Keratinocyte (primary cell): ENCODE measurements around the gene ZNF66. TPM values are rescaled to one million over a fixed set of nuclear protein-coding genes. Genes with fewer than 3 reads are reported as not detected.
"Not testable (repeated sequence)": the region's sequence is repeated elsewhere in the genome, so short reads cannot be mapped to it uniquely, and the experiment has no call there.

Source experiments
- DNase-seq: peaks from one replicate; pipeline ENCODE4 v3.0.0-alpha.2; 2011; ENCODE audit warnings: low read depth, missing footprints, low spot score
- FAIRE-seq: peaks from 2 replicates; lab custom pipeline; 2011; peaks lifted over from hg19 to GRCh38; lab: Jason Lieb, UNC
- H2AFZ ChIP-seq: 2 replicates; pipeline ENCODE4 v1.6.0; 2012; ENCODE audit warnings: low read length, control low read depth, inconsistent platforms; ENCODE audit not compliant: control insufficient read depth
- H3K27ac ChIP-seq: 2 replicates; pipeline ENCODE4 v1.5.1; 2011; ENCODE audit warnings: low read length; ENCODE audit not compliant: control insufficient read depth, insufficient read depth
- H3K27me3 ChIP-seq: 3 replicates; pipeline ENCODE4 v1.6.0; 2011; ENCODE audit warnings: low read length; ENCODE audit not compliant: control insufficient read depth, insufficient read depth; ENCODE audit errors: extremely low read depth
- H3K36me3 ChIP-seq, 2 experiments: 2 replicates in 1 of 2; 3 replicates in 1 of 2; pipeline ENCODE4 v1.5.1; 2011; ENCODE audit warnings: low read length in 2 of 2, mild to moderate bottlenecking in 1 of 2; ENCODE audit not compliant: control insufficient read depth in 2 of 2, insufficient read depth in 2 of 2; ENCODE audit errors: extremely low read depth in 1 of 2
- H3K4me1 ChIP-seq: 3 replicates; pipeline ENCODE4 v1.5.1; 2011; ENCODE audit warnings: low read length; ENCODE audit not compliant: control insufficient read depth, insufficient read depth; ENCODE audit errors: extremely low read depth
- H3K4me2 ChIP-seq: 3 replicates; pipeline ENCODE4 v1.6.0; 2011; ENCODE audit warnings: low read depth, low read length; ENCODE audit not compliant: control insufficient read depth, insufficient read depth; ENCODE audit errors: extremely low read depth
- H3K4me3 ChIP-seq, 3 experiments: fragments of 200-600 bp in 1 of 3; sonication (generic) in 1 of 3; 2 replicates in 2 of 3; 3 replicates in 1 of 3; pipeline ENCODE4 v1.5.1; 2011 to 2016; ENCODE audit warnings: low read length in 3 of 3, mild to moderate bottlenecking in 3 of 3, control low read depth in 2 of 3, inconsistent platforms in 1 of 3, low read depth in 1 of 3, mixed read lengths in 1 of 3, mixed run types in 1 of 3, moderate library complexity in 1 of 3; ENCODE audit not compliant: control insufficient read depth in 2 of 3, insufficient read depth in 2 of 3; ENCODE audit errors: extremely low read depth in 1 of 3
- H3K79me2 ChIP-seq: 2 replicates; pipeline ENCODE4 v1.6.0; 2012; ENCODE audit warnings: low read length; ENCODE audit not compliant: control insufficient read depth, insufficient read depth
- H3K9ac ChIP-seq: 3 replicates; pipeline ENCODE4 v1.6.0; 2011; ENCODE audit warnings: low read length; ENCODE audit not compliant: control insufficient read depth, insufficient read depth; ENCODE audit errors: extremely low read depth
- H3K9me1 ChIP-seq: 3 replicates; pipeline ENCODE4 v1.6.0; 2011; ENCODE audit warnings: low read length; ENCODE audit not compliant: control insufficient read depth, insufficient read depth; ENCODE audit errors: extremely low read depth
- H3K9me3 ChIP-seq: 2 replicates; pipeline ENCODE4 v1.5.1; 2012; ENCODE audit warnings: low read depth, low read length; ENCODE audit not compliant: control insufficient read depth
- H4K20me1 ChIP-seq: 3 replicates; pipeline ENCODE4 v1.6.0; 2011; ENCODE audit warnings: low read length; ENCODE audit not compliant: control insufficient read depth, insufficient read depth; ENCODE audit errors: extremely low read depth
- EZH2 ChIP-seq: IDR thresholded peaks from one replicate; pipeline ENCODE4 v1.6.1; 2012; ENCODE audit warnings: inconsistent platforms, mild to moderate bottlenecking, low read length, moderate library complexity
- dilution Hi-C: fragments of 300-500 bp; cut with MboI; formaldehyde crosslinking; loops from one replicate; pipeline ENCODE4 v1.7.0; 2020; ENCODE audit warnings: low sequenced_read_pairs; ENCODE audit not compliant: extremely low pct_ligation_motif_present
- polyA minus RNA-seq, 3 experiments: library from RNA; depleted of rRNA, polyadenylated mRNA; stranded (reverse); fragments of >200 nt; gene quantifications; 1 replicate in 1 of 3; 2 replicates in 1 of 3; 3 replicates in 1 of 3; pipeline ENCODE4 v1.2.3, GENCODE V29; 2011
- polyA plus RNA-seq, 5 experiments: library from polyadenylated mRNA; depleted of rRNA in 3 of 5; stranded (reverse) in 3 of 5; stranded (forward) in 1 of 5; unstranded in 1 of 5; fragments of >200 nt; gene quantifications; 1 replicate in 1 of 5; 2 replicates in 3 of 5; 3 replicates in 1 of 5; pipeline versions ENCODE4 v1.2.1 to v1.2.3, GENCODE V29; 2011 to 2012; ENCODE audit warnings: missing spikeins in 2 of 5, low read depth in 1 of 5, low replicate concordance in 1 of 5

ZNF66 gene
- 2.7 to 3.5 TPM (median 3.4 TPM) in 3 replicates for polyA plus RNA-seq
- polyA plus RNA-seq (2011; ENCODE audit: low read depth), result not detected
- polyA plus RNA-seq (2011; cell fraction: cytosol; rRNA removed), result 1.8 and 2.1 TPM in 2 replicates
- polyA plus RNA-seq (2011; cell fraction: nucleus; rRNA removed), result 7.5 and 7.9 TPM in 2 replicates
- 0.48 and 1.3 TPM in 2 replicates for polyA plus RNA-seq (2012; ENCODE audit: low replicate concordance)
- 2.2 to 13.4 TPM (median 8.5 TPM) in 3 replicates for polyA minus RNA-seq
- polyA minus RNA-seq (2011; cell fraction: cytosol; rRNA and poly(A)+ RNA removed), result not detected
- 8.0 and 17.8 TPM in 2 replicates for polyA minus RNA-seq (2011; cell fraction: nucleus; rRNA and poly(A)+ RNA removed)

DNA sequence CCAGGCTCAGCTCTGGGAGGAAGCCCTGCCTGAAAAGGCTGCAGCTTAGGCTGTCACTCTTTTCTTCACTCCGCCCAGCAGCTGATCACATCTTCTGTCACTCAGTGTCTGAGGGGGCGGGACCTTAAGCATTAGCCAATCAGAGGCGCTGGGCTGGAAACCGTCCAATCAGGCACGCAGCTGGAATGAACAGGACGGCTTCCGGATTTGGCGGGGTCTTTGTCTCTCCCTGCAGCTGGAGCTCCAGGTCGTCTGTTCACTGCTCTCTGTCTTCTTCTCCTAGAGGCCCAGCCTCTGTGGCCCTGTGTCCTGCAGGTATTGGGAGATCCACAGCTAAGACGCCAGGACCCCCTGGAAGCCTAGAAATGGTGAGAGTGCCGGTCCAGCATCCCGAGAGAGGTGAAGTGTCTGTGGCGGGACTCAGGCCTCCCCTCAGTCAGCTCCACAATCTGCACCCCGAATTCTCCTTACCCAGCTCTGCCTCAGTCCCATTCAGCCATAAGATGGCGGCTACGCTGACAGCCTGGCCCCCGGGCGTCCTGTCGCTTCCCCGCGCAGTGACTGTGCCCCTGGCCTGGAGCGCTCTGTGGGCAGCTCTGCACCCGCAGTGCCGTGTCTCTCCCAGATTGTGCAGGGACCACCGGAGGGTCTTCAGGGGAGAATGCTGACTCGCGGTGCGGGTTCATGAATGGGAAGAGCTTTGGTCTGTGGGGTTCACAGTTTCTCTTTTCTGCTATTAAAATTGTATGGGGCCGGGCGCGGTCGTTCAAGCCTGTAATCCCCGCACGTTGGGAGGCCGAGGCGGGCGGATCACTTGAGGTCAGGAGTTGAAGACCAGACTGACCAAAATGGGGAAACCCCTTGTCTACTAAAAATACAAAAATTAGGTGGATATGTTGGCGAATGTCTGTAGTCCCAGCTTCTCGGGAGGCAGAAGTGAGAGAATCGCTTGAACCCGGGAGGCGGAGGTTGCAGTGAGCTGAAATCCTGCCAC lies at the start of gene ZNF66:
Gene ZNF66 (plus strand): TSS at position 222 of the 994 bp plus-strand sequence. CDS start 144 bp downstream, at position 366.
- H3K4me1 ChIP-seq, result no peaks in the 10 kb centered on the region
- peak within 1 kb of the TSS; percentile 73 for H3K27ac ChIP-seq
- H3K27me3 ChIP-seq, result no peaks in the 10 kb centered on the region
- H3K79me2 ChIP-seq, result peaks cover 1% of the 10 kb centered on the region
- peak; percentile 91 for DNase-seq
- peak; percentile 75 for FAIRE-seq
- H3K36me3 ChIP-seq, result no peaks in the 10 kb centered on the region
- peak within 1 kb of the TSS; percentile 84 for H3K9ac ChIP-seq
- peaks cover 2% of the 10 kb centered on the region for H3K9me3 ChIP-seq
- H2AFZ ChIP-seq, result peak within 1 kb of the TSS; percentile 95
- H3K4me3 ChIP-seq, result peak within 1 kb of the TSS; percentile 70 to 90 (median 88)
- H3K4me2 ChIP-seq, result peak within 1 kb of the TSS; percentile 73
- no peaks in the 10 kb centered on the region for H3K9me1 ChIP-seq
- TF ChIP-seq EZH2, result no peak
- dilution Hi-C loops, result no loop called here
- no peaks in the 10 kb centered on the region for H4K20me1 ChIP-seq

DNA sequence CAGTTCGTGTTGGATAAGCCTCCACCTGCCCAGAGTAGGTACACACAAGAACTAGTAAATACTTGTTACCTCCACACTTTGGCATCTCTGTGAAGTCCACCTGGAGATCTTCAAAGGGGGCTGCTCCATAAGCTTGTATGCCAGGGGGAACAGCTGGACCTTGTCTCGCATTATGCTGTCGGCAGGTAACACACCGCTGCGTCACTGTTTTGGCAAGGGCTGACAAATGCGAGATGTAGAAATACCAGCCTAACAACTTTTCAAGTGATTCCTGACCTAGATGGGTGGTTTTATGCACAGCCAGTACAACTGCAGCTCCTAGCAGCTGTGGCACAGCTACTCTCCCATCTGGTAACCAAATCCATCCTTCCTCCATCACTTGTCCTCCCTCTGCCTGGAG lies 25.9 kb upstream of the ZNF66 start:
- H3K4me2 ChIP-seq, FAIRE-seq, H3K36me3 ChIP-seq, H3K27ac ChIP-seq, dilution Hi-C loops, DNase-seq, H3K4me3 ChIP-seq, H3K9me3 ChIP-seq, H4K20me1 ChIP-seq, H3K9ac ChIP-seq, H3K9me1 ChIP-seq, H3K27me3 ChIP-seq, H3K79me2 ChIP-seq, H2AFZ ChIP-seq, H3K4me1 ChIP-seq: not testable (repeated sequence)

DNA sequence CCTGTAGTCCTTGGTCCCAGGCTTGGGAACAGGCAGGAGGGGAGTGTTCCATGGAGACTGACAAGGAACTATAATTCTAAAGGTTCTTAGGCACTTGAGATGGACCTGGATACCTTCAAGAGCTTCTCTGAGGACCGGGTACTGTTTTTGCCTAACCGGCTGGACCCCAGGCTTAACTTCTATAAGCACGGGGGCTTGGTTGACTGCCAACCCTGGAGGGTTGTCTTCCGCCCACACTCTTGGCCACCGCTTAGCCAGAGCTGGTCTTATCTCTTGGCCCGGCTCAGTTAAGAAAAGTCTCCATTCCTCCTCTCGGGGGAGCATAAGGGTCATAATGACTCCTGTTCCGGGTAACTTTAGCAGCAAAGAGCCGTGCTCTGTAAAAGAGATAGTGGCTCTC lies 23.8 kb upstream of the ZNF66 start:
- H3K27me3 ChIP-seq, H3K36me3 ChIP-seq, DNase-seq, H3K79me2 ChIP-seq, H3K4me3 ChIP-seq, H2AFZ ChIP-seq, H4K20me1 ChIP-seq, H3K4me1 ChIP-seq, dilution Hi-C loops, FAIRE-seq, H3K9me3 ChIP-seq, H3K27ac ChIP-seq, H3K9me1 ChIP-seq, H3K4me2 ChIP-seq, H3K9ac ChIP-seq: not testable (repeated sequence)

DNA sequence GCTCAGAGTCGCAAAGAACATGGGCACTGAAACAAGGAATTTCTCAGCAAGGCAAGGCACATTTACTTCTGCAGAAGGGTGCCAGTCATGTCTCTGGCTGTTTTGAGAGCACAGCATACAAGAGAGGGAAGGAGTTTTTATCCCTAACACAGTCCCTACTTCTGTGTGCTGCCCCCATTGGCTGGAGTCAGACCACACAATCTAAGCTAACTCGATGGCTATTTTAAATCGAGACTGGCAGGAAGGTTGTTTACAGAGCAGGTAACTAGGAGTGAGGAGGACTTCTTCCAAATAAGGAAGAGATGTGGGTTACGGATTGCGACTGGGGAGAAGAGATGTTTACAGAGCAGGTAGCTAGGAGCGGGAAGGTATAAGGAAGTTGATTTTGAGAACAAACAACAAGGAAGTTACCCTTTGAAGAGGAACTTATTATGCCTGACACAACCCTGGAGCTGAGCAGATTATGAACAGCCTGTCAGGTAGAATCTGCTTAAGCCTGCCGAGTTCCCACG lies 6.8 kb upstream of the ZNF66 start:
- H3K4me3 ChIP-seq, H3K4me2 ChIP-seq, H3K9ac ChIP-seq, H3K27ac ChIP-seq, H3K4me1 ChIP-seq, H2AFZ ChIP-seq, dilution Hi-C loops, H3K79me2 ChIP-seq, H3K9me1 ChIP-seq, DNase-seq, H3K36me3 ChIP-seq, H3K9me3 ChIP-seq, H3K27me3 ChIP-seq, H4K20me1 ChIP-seq, FAIRE-seq: not testable (repeated sequence)
